K562 (cell line): ENCODE data around the gene PRDM16. TPM values are rescaled to one million over a fixed set of nuclear protein-coding genes. Genes with fewer than 3 reads are reported as not detected.

Experiments used
- ATAC-seq: fragments of 200-7000 bp; cut with Tn5 transposase; 3 replicates; pipeline ENCODE4 v1.9.1; 2020; ENCODE audit warnings: moderate library complexity
- BruUV-seq: library from RNA; stranded (reverse); fragments of 400-500 nt; replicated peaks from 2 replicates; lab custom pipeline; 2021; lab: Mats Ljungman, UMichigan
- CTCF ChIA-PET: fragments of 300-600 bp; formaldehyde crosslinking; extraction: SDS; loops from one replicate; lab custom pipeline; 2021; ENCODE audit warnings: low intra/inter-chr PET ratio; lab: Yijun Ruan, JAX
- POLR2A ChIA-PET: fragments of 300-600, 350-650 bp; sonication (Branson Sonifier 250); formaldehyde crosslinking; extraction: SDS; loops from one replicate; lab custom pipeline; 2021; ENCODE audit warnings: antibody characterized with exemption, inconsistent platforms; lab: Yijun Ruan, JAX
- DNase-seq, 4 experiments: peaks; one replicate each; pipeline versions ENCODE4 v3.0.0 to v3.0.0-alpha.2; 2011 to 2018; ENCODE audit warnings: low spot score in 3 of 4, mixed read lengths in 3 of 4; ENCODE audit errors: extremely low read depth in 1 of 4
- FAIRE-seq: peaks from 2 replicates; lab custom pipeline; 2011; peaks lifted over from hg19 to GRCh38; lab: Jason Lieb, UNC
- H2AFZ ChIP-seq: 2 replicates; pipeline ENCODE4 v1.6.0; 2011; ENCODE audit warnings: low read depth, low read length, control low read depth, inconsistent platforms
- H3K27ac ChIP-seq: fragments of 200-600 bp; 3 replicates; pipeline ENCODE4 v1.8.0; 2011; ENCODE audit warnings: low read depth, mild to moderate bottlenecking, control low read depth, inconsistent platforms, low read length, moderate library complexity, mixed read lengths; ENCODE audit errors: extremely low read depth
- H3K27me3 ChIP-seq, 2 experiments: fragments of 300-600 bp in 1 of 2; 2 replicates in 1 of 2; 3 replicates in 1 of 2; pipeline versions ENCODE4 v1.6.0 to v1.8.0; 2011; ENCODE audit warnings: inconsistent platforms in 2 of 2, low read length in 2 of 2, mild to moderate bottlenecking in 1 of 2, mixed read lengths in 1 of 2, moderate library complexity in 1 of 2; ENCODE audit not compliant: control insufficient read depth in 2 of 2, insufficient read depth in 2 of 2
- H3K36me3 ChIP-seq: fragments of 300-600 bp; 3 replicates; pipeline ENCODE4 v1.8.0; 2011; ENCODE audit warnings: mild to moderate bottlenecking, low read length, inconsistent platforms; ENCODE audit not compliant: control insufficient read depth, insufficient read depth
- H3K4me1 ChIP-seq, 2 experiments: fragments of 200-600 bp in 1 of 2; replicated peaks in 1 of 2; 2 replicates in 1 of 2; 3 replicates in 1 of 2; pipeline versions ENCODE4 v1.5.1 to v1.8.0; 2011; ENCODE audit warnings: inconsistent platforms in 2 of 2, low read length in 2 of 2, mild to moderate bottlenecking in 1 of 2, mixed read lengths in 1 of 2, moderate library complexity in 1 of 2; ENCODE audit not compliant: control insufficient read depth in 2 of 2, insufficient read depth in 2 of 2
- H3K4me2 ChIP-seq: 2 replicates; pipeline ENCODE4 v1.6.1; 2011; ENCODE audit warnings: low read length, control low read depth, inconsistent platforms, mixed read lengths; ENCODE audit not compliant: insufficient read depth
- H3K4me3 ChIP-seq: fragments of 200-600 bp; sonication (generic), shearing (Covaris generic); 2 replicates; pipeline ENCODE4 v1.5.1; 2016; ENCODE audit warnings: control low read depth, inconsistent platforms
- H3K79me2 ChIP-seq: fragments of 200-600 bp; 3 replicates; pipeline ENCODE4 v1.8.0; 2011; ENCODE audit warnings: low read length, inconsistent platforms; ENCODE audit not compliant: control insufficient read depth, insufficient read depth
- H3K9ac ChIP-seq, 2 experiments: 2 replicates each; pipeline versions ENCODE4 v1.6.0 to v1.6.1; 2011; ENCODE audit warnings: low read depth in 2 of 2, low read length in 2 of 2, control low read depth in 1 of 2, inconsistent platforms in 1 of 2, mild to moderate bottlenecking in 1 of 2, mixed read lengths in 1 of 2; ENCODE audit not compliant: insufficient read depth in 1 of 2
- H3K9me1 ChIP-seq: one replicate; pipeline ENCODE4 v1.6.0; 2011; ENCODE audit warnings: inconsistent platforms, mild to moderate bottlenecking, low read length, moderate library complexity; ENCODE audit not compliant: control insufficient read depth, insufficient read depth
- H3K9me3 ChIP-seq: replicated peaks from 2 replicates; pipeline ENCODE4 v1.5.1; 2011; ENCODE audit warnings: low read depth, low read length, inconsistent platforms; ENCODE audit not compliant: control insufficient read depth, insufficient read depth
- H4K20me1 ChIP-seq: replicated peaks from 2 replicates; pipeline ENCODE4 v1.6.1; 2011; ENCODE audit warnings: low read length, inconsistent platforms, mixed read lengths; ENCODE audit not compliant: control insufficient read depth, insufficient read depth
- ADNP ChIP-seq: fragments of 200-800 bp; sonication (Bioruptor generic); IDR thresholded peaks from 2 replicates; pipeline ENCODE4 v1.6.1; 2016; ENCODE audit warnings: missing genetic modification characterization, missing compliant biosample characterization
- CBFA2T3 ChIP-seq: fragments of 450-650 bp; IDR thresholded peaks from 2 replicates; pipeline ENCODE4 v1.6.1; 2017
- GATA2 ChIP-seq: sonication (generic); formaldehyde crosslinking; IDR thresholded peaks from 2 replicates; pipeline ENCODE4 v1.4.0; 2020; ENCODE audit warnings: mild to moderate bottlenecking, missing genetic modification reagents
- ILK ChIP-seq: fragments of 450-650 bp; IDR thresholded peaks from 2 replicates; pipeline ENCODE4 v1.6.1; 2016; ENCODE audit warnings: missing genetic modification characterization, low read depth, mild to moderate bottlenecking, missing compliant biosample characterization, moderate library complexity, borderline replicate concordance
- MIER1 ChIP-seq: fragments of 450-650 bp; IDR thresholded peaks from 2 replicates; pipeline ENCODE4 v1.6.1; 2016; ENCODE audit warnings: antibody characterized with exemption, mild to moderate bottlenecking, low read depth
- SIN3A ChIP-seq, 2 experiments: fragments of 150-350 bp in 1 of 2; IDR thresholded peaks; 2 replicates each; pipeline ENCODE4 v1.6.1; 2011 to 2016; ENCODE audit warnings: borderline replicate concordance in 2 of 2, low read depth in 2 of 2, low read length in 2 of 2, mild to moderate bottlenecking in 2 of 2, moderate library complexity in 2 of 2; ENCODE audit not compliant: control insufficient read depth in 1 of 2
- ZFP36 ChIP-seq: fragments of 150-350 bp; IDR thresholded peaks from 2 replicates; pipeline ENCODE4 v1.6.1; 2018; ENCODE audit warnings: low read length, low read depth; ENCODE audit not compliant: partially characterized antibody
- ZNF143 ChIP-seq: sonication (generic); formaldehyde crosslinking; IDR thresholded peaks from 2 replicates; pipeline ENCODE4 v1.9.0; 2022; ENCODE audit warnings: mild to moderate bottlenecking, missing genetic modification reagents
- ZNF408 ChIP-seq: fragments of 250-450 bp; sonication (Bioruptor Pico); IDR thresholded peaks from 2 replicates; pipeline ENCODE4 v1.4.0; 2020; ENCODE audit warnings: low read depth, mild to moderate bottlenecking, moderate library complexity
- WGBS: fragments of 100-300 bp; shearing (Covaris generic); methylation state at CpG from one replicate; pipeline ENCODE4 v1.1.6; 2016; ENCODE audit warnings: low coverage, mixed read lengths; ENCODE audit not compliant: insufficient coverage; ENCODE audit errors: missing lambda C conversion rate; 5-methylcytosine and 5-hydroxymethylcytosine counted together
- in situ Hi-C: fragments of 300-500 bp; cut with MboI; formaldehyde crosslinking; loops from 4 replicates; pipeline ENCODE4 v1.15.0; 2018; ENCODE audit warnings: inconsistent platforms, mixed read lengths
- intact Hi-C: fragments of 100-400 bp; cut with micrococcal nuclease; formaldehyde crosslinking; loops from 2 replicates; pipeline ENCODE4 v1.14.2; 2022
- polyA plus RNA-seq, 8 experiments: library from polyadenylated mRNA; depleted of rRNA in 4 of 8; stranded (reverse) in 5 of 8; unstranded in 3 of 8; fragments of >200 nt; fragmentation: Nextera tagmentation in 2 of 8; fragmentation: Illumina TruSeq in 1 of 8; extraction: Ambion mirVana in 2 of 8; extraction: Trizol in 1 of 8; gene quantifications; 2 replicates each; pipeline versions ENCODE4 v1.2.1 to v1.2.3, GENCODE V29; 2011 to 2014; ENCODE audit warnings: inconsistent platforms in 1 of 8, missing spikeins in 1 of 8
- total RNA-seq, 7 experiments: library from RNA; depleted of rRNA in 6 of 7; stranded (reverse); fragments of >200 nt in 6 of 7; fragmentation: Illumina TruSeq in 2 of 7; extraction: Trizol in 2 of 7; gene quantifications; 2 replicates each; pipeline versions ENCODE4 v1.2.1 to v1.2.3, GENCODE V29; 2011 to 2021; ENCODE audit warnings: low replicate concordance in 1 of 7
- TF ChIP-seq, protein P1 (sequence below): fragments of 250-450 bp; sonication (Bioruptor Pico); IDR thresholded peaks from 2 replicates; pipeline ENCODE4 v1.4.0; 2020; ENCODE audit warnings: mild to moderate bottlenecking, moderate library complexity, borderline replicate concordance

PRDM16 gene
- total and polyA plus RNA-seq, 9 of the 15 experiments (the other 6 are each of a cell fraction or from before 2014, with no cell fraction given) = 0.10 to 0.27 TPM; not detected in 7

DNA sequence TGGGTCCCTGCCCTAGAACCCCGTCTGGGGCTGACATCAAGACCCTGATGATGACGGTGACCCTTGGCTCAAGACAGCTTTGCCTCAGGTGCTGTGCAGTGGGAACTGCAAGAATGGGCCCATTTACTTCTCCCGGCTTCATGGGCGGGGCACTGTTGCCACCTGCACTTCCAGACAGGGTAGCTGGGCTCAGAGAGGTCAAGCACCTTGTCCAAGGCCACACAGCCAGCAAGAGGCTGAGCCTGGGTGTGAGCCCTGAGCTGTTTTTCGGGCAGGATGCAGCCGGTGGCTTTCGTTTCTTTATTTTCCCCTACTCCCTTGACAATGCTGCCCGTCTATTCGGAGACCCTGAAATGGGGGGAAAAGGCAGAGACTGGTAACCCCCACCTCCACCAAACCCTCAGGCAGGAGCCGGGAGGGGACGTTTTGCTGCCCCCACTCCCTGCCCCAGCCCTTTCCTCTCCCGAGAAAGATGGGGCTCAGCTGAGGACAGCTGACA is 91.7 kb downstream of the PRDM16 start:
- no TSS peak for BruUV-seq
- DNase-seq (no peak), ATAC-seq (no peak), FAIRE-seq (no peak)
- in situ Hi-C loops (no loop called here), intact Hi-C loops (no loop called here)
- no peak overlapping the region for H3K27ac ChIP-seq
- H3K9ac ChIP-seq = no peak overlapping the region
- no peaks in the 10 kb centered on the region for H3K36me3 ChIP-seq
- ChIA-PET POLR2A (interaction anchor here (0.6 to 1.0 kb wide), 5 partner anchors 17 to 965 kb away, joined by 3 to 5 read pairs (median 3); no protein-coding TSS in a partner anchor), CTCF (no interaction called here)
- under 1% methylated on average over 12 of the region's 12 CpGs for WGBS
- H3K27me3 ChIP-seq = peaks cover 31 to 79% of the 10 kb centered on the region in 2 experiments
- no peak overlapping the region for H3K4me2 ChIP-seq
- H3K4me3 ChIP-seq = no peak overlapping the region
- 0 out of 2 replicates have a peak, but pooled peaks cover 25% of the 10 kb centered on the region for H4K20me1 ChIP-seq
- no peaks in the 10 kb centered on the region for H3K79me2 ChIP-seq
- H2AFZ ChIP-seq = no peak overlapping the region
- peaks cover 0 to 4% of the 10 kb centered on the region in 2 experiments; a peak in 1 of 5 replicates for H3K4me1 ChIP-seq
- H3K9me1 ChIP-seq = no peaks in the 10 kb centered on the region
- peak; percentile 68 for TF ChIP-seq ZFP36
- no peak for TF ChIP-seq ZNF408 (CRISPR knock-in tag)
- H3K9me3 ChIP-seq = no peaks in the 10 kb centered on the region

DNA sequence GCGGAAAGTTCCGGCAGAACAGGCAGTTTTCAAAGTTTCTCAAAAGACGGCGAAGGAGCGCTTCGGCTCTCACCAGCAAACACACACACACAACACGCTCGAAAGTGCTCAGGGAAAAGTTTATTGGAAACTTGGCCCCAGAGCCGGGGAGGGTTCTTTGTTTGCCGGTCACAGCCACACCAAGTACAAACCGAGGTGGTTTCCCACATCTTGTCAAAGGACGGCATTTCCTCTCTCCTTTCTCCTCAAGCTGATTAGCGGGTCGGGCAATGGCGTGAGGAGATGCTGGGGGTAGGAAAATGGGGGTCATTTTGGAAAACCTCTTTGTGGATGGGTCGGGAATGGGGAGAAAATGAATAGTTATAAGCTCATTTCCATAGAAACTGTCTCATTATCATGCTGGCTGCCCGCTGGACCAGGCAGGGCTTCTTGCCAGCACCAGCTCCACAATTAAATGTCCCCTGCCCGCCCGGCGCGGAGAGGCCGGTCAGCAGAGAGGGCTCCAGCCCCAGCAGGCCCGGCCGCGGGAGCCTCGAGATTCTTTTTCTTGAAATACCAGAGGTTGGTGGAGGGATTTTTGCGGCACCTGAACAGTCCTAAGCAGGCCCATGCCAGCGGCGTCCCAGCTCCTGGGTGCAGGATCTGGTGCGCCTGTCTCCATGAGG is 92.3 kb downstream of the PRDM16 start:
- Histone ChIP-seq H3K79me2 (no peaks in the 10 kb centered on the region), H3K9me1 (no peaks in the 10 kb centered on the region), H3K36me3 (no peaks in the 10 kb centered on the region), H3K27ac (no peak overlapping the region), H3K4me3 (no peak overlapping the region), H2AFZ (no peak overlapping the region), H4K20me1 (0 out of 2 replicates have a peak, but pooled peaks cover 23% of the 10 kb centered on the region), H3K4me1 (peaks cover 0 to 4% of the 10 kb centered on the region in 2 experiments; a peak in 1 of 5 replicates), H3K4me2 (no peak overlapping the region), H3K9me3 (no peaks in the 10 kb centered on the region), H3K27me3 (peaks cover 24 to 73% of the 10 kb centered on the region in 2 experiments), H3K9ac (no peak overlapping the region)
- in situ Hi-C loops (no loop called here), intact Hi-C loops (no loop called here)
- CTCF ChIA-PET = no interaction called here
- DNase-seq (no peak), ATAC-seq (no peak), FAIRE-seq (no peak)
- POLR2A ChIA-PET = interaction anchor here (0.6 to 0.7 kb wide), 3 partner anchors 16 to 47 kb away, joined by 3 to 5 read pairs (median 3); no protein-coding TSS in a partner anchor
- BruUV-seq = no TSS peak
- WGBS = 17% methylated on average over 30 of the region's 30 CpGs
- TF ChIP-seq SIN3A (IDR thresholded peaks at IDR 0.05; ENCODE audit: borderline replicate concordance in 2 of 2, control insufficient read depth in 1 of 2, low read depth in 2 of 2, low read length in 2 of 2) (no peak), GATA2 (CRISPR knock-in tag) (no peak), MIER1 (no peak), CBFA2T3 (no peak), ZNF143 (CRISPR knock-in tag) (no peak), ADNP (tag) (no peak), ILK (tag) (no peak)
- TF ChIP-seq, protein P1, sequence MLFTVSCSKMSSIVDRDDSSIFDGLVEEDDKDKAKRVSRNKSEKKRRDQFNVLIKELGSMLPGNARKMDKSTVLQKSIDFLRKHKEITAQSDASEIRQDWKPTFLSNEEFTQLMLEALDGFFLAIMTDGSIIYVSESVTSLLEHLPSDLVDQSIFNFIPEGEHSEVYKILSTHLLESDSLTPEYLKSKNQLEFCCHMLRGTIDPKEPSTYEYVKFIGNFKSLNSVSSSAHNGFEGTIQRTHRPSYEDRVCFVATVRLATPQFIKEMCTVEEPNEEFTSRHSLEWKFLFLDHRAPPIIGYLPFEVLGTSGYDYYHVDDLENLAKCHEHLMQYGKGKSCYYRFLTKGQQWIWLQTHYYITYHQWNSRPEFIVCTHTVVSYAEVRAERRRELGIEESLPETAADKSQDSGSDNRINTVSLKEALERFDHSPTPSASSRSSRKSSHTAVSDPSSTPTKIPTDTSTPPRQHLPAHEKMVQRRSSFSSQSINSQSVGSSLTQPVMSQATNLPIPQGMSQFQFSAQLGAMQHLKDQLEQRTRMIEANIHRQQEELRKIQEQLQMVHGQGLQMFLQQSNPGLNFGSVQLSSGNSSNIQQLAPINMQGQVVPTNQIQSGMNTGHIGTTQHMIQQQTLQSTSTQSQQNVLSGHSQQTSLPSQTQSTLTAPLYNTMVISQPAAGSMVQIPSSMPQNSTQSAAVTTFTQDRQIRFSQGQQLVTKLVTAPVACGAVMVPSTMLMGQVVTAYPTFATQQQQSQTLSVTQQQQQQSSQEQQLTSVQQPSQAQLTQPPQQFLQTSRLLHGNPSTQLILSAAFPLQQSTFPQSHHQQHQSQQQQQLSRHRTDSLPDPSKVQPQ (CRISPR knock-in tag) = no peak
